Kidney (tissue), 14 donors: ENCODE results near the gene MPND. TPM values are rescaled to one million over a fixed set of nuclear protein-coding genes. Genes with fewer than 3 reads are reported as not detected.

ENCODE experiments used
- DNase-seq, 5 donors: peaks; one replicate each; pipeline ENCODE4 v3.0.0-alpha.2; 2013 to 2020
- FAIRE-seq: peaks from 2 replicates; lab custom pipeline; 2012; peaks lifted over from hg19 to GRCh38; lab: Jason Lieb, UNC
- H3K27ac ChIP-seq, 2 donors: one replicate each; pipeline ENCODE4 v1.7.0; 2013; ENCODE audit warnings: low read depth in 2 of 2, low read length in 2 of 2, inconsistent platforms in 1 of 2
- H3K27me3 ChIP-seq: one replicate; pipeline ENCODE4 v1.7.1; 2013; ENCODE audit warnings: low read length, inconsistent platforms; ENCODE audit not compliant: control insufficient read depth, insufficient read depth
- H3K36me3 ChIP-seq, 3 donors: one replicate each; pipeline versions ENCODE4 v1.7.0 to v1.7.1; 2013; ENCODE audit warnings: low read length in 3 of 3, control low read depth in 1 of 3, inconsistent platforms in 1 of 3; ENCODE audit not compliant: insufficient read depth in 3 of 3, control insufficient read depth in 2 of 3
- H3K4me1 ChIP-seq, 3 donors: one replicate each; pipeline versions ENCODE4 v1.7.0 to v1.7.1; 2013; ENCODE audit warnings: low read length in 3 of 3, inconsistent platforms in 1 of 3, low read depth in 1 of 3; ENCODE audit not compliant: control insufficient read depth in 2 of 3, insufficient read depth in 2 of 3
- H3K4me3 ChIP-seq, 3 donors: one replicate each; pipeline versions ENCODE4 v1.7.0 to v1.8.1; 2013; ENCODE audit warnings: low read length in 3 of 3, control low read depth in 1 of 3, inconsistent platforms in 1 of 3
- H3K9ac ChIP-seq, 3 donors: one replicate each; pipeline versions ENCODE4 v1.7.0 to v1.7.1; 2013; ENCODE audit warnings: low read length in 3 of 3, control low read depth in 1 of 3, inconsistent platforms in 1 of 3
- H3K9me3 ChIP-seq, 3 donors: one replicate each; pipeline versions ENCODE4 v1.7.0 to v1.7.1; 2013; ENCODE audit warnings: low read length in 3 of 3, control low read depth in 1 of 3, inconsistent platforms in 1 of 3; ENCODE audit not compliant: control insufficient read depth in 2 of 3, insufficient read depth in 1 of 3
- intact Hi-C: fragments of 100-400 bp; cut with DNase I; formaldehyde crosslinking; loops from one replicate; pipeline ENCODE4 v1.11.1; 2022
- polyA plus RNA-seq: library from polyadenylated mRNA; stranded (reverse); fragments of 350-450 nt; fragmentation: Illumina TruSeq; extraction: RNeasy Lipid Tissue Mini Kit (QIAGEN cat#74804); gene quantifications from one replicate; pipeline ENCODE4 v1.2.3, GENCODE V29; 2014; ENCODE audit warnings: low read depth, low replicate concordance; ENCODE audit not compliant: insufficient read depth
- total RNA-seq: library from RNA; stranded (reverse); fragmentation: NEBNext Ultra II Directional; extraction: Animal tissue kit (Norgen Biotek cat#: 25700); gene quantifications from one replicate; pipeline ENCODE4 v1.2.1, GENCODE V29; 2021
- TF ChIP-seq, protein P1 (sequence below): IDR thresholded peaks from 3 replicates; pipeline ENCODE4 v1.5.1; 2012; ENCODE audit warnings: mild to moderate bottlenecking, moderate library complexity, borderline replicate concordance; ENCODE audit not compliant: insufficient read depth; ENCODE audit errors: extremely low read depth
- donor health status: control.
- donor health status: control.
- donor health status: control.
- donor health status: control.
- donor health status: control.
- donor health status: DM: yes; HTN: yes; CAD: no.
- donor health status: Normal renal cell carcinoma (clear cell type).

Gene MPND
- total and polyA plus RNA-seq, 2 donors from 2014 or later: 24.1 to 43.5 TPM

DNA sequence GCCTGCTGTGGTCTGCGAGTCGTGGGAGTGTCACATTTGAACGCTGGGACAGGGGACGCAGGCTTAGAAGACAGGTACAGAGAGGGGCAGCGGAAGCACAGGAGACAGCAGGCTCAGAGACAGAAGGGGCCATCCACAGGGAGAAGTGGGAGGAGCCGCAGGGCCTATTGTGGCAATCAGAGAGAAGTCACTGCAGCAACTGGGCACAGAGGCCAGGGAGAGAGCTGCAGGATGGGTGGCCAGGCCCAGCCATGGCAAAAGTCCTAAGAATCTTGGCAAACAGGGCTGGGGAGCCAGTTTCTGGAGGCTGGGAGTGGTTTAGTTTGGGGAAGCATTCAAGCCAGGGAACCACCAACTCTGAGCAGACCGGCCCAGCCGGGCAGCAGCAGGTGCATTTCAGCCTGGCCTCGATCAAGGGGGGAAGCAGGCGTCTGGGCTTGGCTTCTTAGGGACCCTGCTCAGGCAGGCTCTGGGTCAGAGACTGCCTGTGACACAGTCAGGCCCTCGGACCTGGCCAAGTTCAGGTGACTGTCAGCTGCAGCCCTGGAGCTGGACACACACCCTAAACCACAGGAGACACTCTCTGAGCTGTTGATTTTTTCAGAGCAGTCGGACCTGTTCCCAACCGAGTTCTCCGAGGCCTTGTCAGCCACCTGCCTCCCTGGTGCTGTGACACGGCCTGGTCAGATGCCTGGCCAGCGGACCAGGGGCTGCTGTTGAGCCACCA is 45.1 kb downstream of the MPND start:
- Histone ChIP-seq H3K36me3 (peaks cover 0 to 8% (median under 1%) of the 10 kb centered on the region in 3 donors), H3K4me3 (no peak overlapping the region), H3K9me3 (no peaks in the 10 kb centered on the region), H3K27me3 (no peaks in the 10 kb centered on the region), H3K27ac (peak overlapping the region; percentile 25 to 49), H3K4me1 (peaks cover 4 to 39% (median 37%) of the 10 kb centered on the region in 3 donors), H3K9ac (no peak overlapping the region)
- no peak for FAIRE-seq
- intact Hi-C loops: no loop called here
- DNase-seq: peak in 2 of 5 donors; percentile 51 to 59
- TF ChIP-seq, protein P1, sequence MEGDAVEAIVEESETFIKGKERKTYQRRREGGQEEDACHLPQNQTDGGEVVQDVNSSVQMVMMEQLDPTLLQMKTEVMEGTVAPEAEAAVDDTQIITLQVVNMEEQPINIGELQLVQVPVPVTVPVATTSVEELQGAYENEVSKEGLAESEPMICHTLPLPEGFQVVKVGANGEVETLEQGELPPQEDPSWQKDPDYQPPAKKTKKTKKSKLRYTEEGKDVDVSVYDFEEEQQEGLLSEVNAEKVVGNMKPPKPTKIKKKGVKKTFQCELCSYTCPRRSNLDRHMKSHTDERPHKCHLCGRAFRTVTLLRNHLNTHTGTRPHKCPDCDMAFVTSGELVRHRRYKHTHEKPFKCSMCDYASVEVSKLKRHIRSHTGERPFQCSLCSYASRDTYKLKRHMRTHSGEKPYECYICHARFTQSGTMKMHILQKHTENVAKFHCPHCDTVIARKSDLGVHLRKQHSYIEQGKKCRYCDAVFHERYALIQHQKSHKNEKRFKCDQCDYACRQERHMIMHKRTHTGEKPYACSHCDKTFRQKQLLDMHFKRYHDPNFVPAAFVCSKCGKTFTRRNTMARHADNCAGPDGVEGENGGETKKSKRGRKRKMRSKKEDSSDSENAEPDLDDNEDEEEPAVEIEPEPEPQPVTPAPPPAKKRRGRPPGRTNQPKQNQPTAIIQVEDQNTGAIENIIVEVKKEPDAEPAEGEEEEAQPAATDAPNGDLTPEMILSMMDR: no peak

DNA sequence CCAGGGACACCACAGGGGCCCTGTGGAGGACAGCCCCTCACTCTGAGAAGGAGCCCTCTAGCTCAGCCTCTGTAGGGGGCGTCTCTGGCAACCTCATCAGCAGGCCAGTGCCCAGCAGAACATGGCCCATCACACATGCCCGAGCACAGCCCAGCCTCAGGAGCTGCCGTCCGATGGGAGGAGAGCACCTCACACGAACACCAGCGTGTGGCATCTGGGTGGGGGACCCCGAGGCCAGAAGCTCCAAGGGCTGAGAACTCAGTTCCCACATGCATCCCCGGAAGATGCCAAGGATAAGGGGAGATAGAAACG is 45.7 kb downstream of the MPND start:
- Histone ChIP-seq H3K9ac (peak overlapping the region in 1 of 3 donors; percentile 19), H3K27me3 (no peaks in the 10 kb centered on the region), H3K27ac (peak overlapping the region; percentile 25 to 49), H3K36me3 (peaks cover 0 to 4% (median 0%) of the 10 kb centered on the region in 3 donors), H3K4me3 (no peak overlapping the region), H3K4me1 (peaks cover 4 to 39% (median 38%) of the 10 kb centered on the region in 3 donors), H3K9me3 (no peaks in the 10 kb centered on the region)
- no peak for DNase-seq
- no peak for FAIRE-seq
- TF ChIP-seq, protein P1: no peak
- intact Hi-C loops: no loop called here

DNA sequence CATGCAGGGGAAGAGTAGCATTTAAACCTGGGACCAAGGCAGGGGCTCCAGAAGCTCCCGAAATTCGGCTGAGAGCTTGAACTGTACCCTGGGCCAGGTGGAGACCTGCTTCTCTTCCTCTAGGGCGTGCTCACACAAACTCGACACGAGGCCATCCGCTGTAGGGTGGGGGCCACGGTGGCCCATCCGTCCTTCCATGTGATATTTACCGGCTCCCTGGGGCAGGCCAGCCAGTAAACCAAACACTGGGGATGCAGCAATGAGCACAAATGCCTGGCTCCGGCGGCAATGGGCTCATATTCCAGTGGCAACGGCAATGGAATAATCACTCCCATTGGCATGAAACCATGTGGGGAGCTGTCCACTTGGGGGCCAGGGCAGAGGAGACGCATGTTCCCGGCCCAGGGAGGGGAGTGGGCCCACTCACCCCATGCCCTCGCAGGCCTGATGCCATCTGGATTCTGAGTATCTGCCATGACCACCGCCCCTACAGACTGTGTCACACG is 46.2 kb downstream of the MPND start:
- DNase-seq: no peak
- H3K27ac ChIP-seq: peak overlapping the region; percentile 84 to 90
- no peak overlapping the region for H3K9ac ChIP-seq
- H3K4me1 ChIP-seq: peaks cover 4 to 43% (median 40%) of the 10 kb centered on the region in 3 donors
- FAIRE-seq: no peak
- no peaks in the 10 kb centered on the region for H3K27me3 ChIP-seq
- no peaks in the 10 kb centered on the region for H3K9me3 ChIP-seq
- H3K4me3 ChIP-seq: peak overlapping the region in 1 of 3 donors; percentile 43
- H3K36me3 ChIP-seq: peaks cover 0 to 6% (median 0%) of the 10 kb centered on the region in 3 donors
- TF ChIP-seq, protein P1: no peak
- intact Hi-C loops: no loop called here
